HUES6 (cell line): ENCODE results near the gene APOBEC3B.
"Not testable (repeated sequence)": the region's sequence is repeated elsewhere in the genome, so short reads cannot be mapped to it uniquely, and the experiment has no call there.

Experiments used
- H3K27ac ChIP-seq: 2 replicates; pipeline ENCODE4 v1.7.0; 2013; ENCODE audit warnings: low read depth, mild to moderate bottlenecking, low read length, inconsistent platforms
- H3K27me3 ChIP-seq: 2 replicates; pipeline ENCODE4 v1.6.1; 2013; ENCODE audit warnings: low read length; ENCODE audit not compliant: control insufficient read depth, insufficient read depth
- H3K36me3 ChIP-seq: 2 replicates; pipeline ENCODE4 v1.6.1; 2013; ENCODE audit warnings: low read length; ENCODE audit not compliant: control insufficient read depth, insufficient read depth
- H3K4me1 ChIP-seq: 2 replicates; pipeline ENCODE4 v1.6.1; 2013; ENCODE audit warnings: low read length; ENCODE audit not compliant: control insufficient read depth, insufficient read depth
- H3K4me3 ChIP-seq: 2 replicates; pipeline ENCODE4 v1.5.1; 2013; ENCODE audit warnings: low read depth, low read length
- H3K9ac ChIP-seq: one replicate; pipeline ENCODE4 v1.6.1; 2013; ENCODE audit warnings: mild to moderate bottlenecking, low read length
- H3K9me3 ChIP-seq: 2 replicates; pipeline ENCODE4 v1.6.1; 2013; ENCODE audit warnings: low read depth, low read length; ENCODE audit not compliant: control insufficient read depth, insufficient read depth

The APOBEC3B gene

GRCh38 chr22:39007177-39007576 lies 25.0 kb downstream of the APOBEC3B start:
- Histone ChIP-seq H3K4me1 (peaks cover 8% of the 10 kb centered on the region), H3K9ac (no peak overlapping the region), H3K4me3 (no peak overlapping the region), H3K27me3 (no peaks in the 10 kb centered on the region), H3K36me3 (no peaks in the 10 kb centered on the region), H3K9me3 (no peaks in the 10 kb centered on the region), H3K27ac (no peak overlapping the region)

GRCh38 chr22:39008271-39008850 lies 26.2 kb downstream of the APOBEC3B start:
- H3K4me1 ChIP-seq, result peaks cover 16% of the 10 kb centered on the region
- H3K27me3 ChIP-seq, H3K27ac ChIP-seq, H3K4me3 ChIP-seq, H3K9me3 ChIP-seq, H3K9ac ChIP-seq, H3K36me3 ChIP-seq: not testable (repeated sequence)

- H3K36me3 ChIP-seq, result no peaks in the 10 kb centered on the region
- H3K4me1 ChIP-seq, result peaks cover 33% of the 10 kb centered on the region
- no peak overlapping the region for H3K4me3 ChIP-seq
These were observed 28.8 kb downstream of the APOBEC3B start for GRCh38 chr22:39010946-39011345.

GRCh38 chr22:39012533-39013511 lies 30.7 kb downstream of the APOBEC3B start:
- Histone ChIP-seq H3K4me1 (peaks cover 39% of the 10 kb centered on the region), H3K9ac (no peak overlapping the region), H3K27ac (no peak overlapping the region), H3K36me3 (no peaks in the 10 kb centered on the region), H3K4me3 (no peak overlapping the region), H3K27me3 (no peaks in the 10 kb centered on the region), H3K9me3 (no peaks in the 10 kb centered on the region)

More at GRCh38 chr22:39010946-39011345, 28.8 kb downstream of the APOBEC3B start:
- Histone ChIP-seq H3K9ac (no peak overlapping the region), H3K27ac (no peak overlapping the region), H3K27me3 (no peaks in the 10 kb centered on the region), H3K9me3 (no peaks in the 10 kb centered on the region)

GRCh38 chr22:39013561-39013941 lies 31.4 kb downstream of the APOBEC3B start:
- H3K4me1 ChIP-seq, result peaks cover 44% of the 10 kb centered on the region
- H3K36me3 ChIP-seq, H3K27me3 ChIP-seq, H3K9ac ChIP-seq, H3K9me3 ChIP-seq, H3K4me3 ChIP-seq: not testable (repeated sequence)
- H3K27ac ChIP-seq, result 0 out of 2 replicates have a peak overlapping the region, but pooled peaks have one; percentile 3

GRCh38 chr22:39013942-39014722 lies 32.0 kb downstream of the APOBEC3B start, which contains the start of gene APOBEC3C:
TSS of gene APOBEC3C (plus strand) at chr22:39014257. CDS start at chr22:39014363, 106 bp downstream.
- Histone ChIP-seq H3K27ac (peak within 1 kb of the TSS; percentile 3; the same call in 1 of the 2 replicates), H3K9ac (peak within 1 kb of the TSS; percentile 53), H3K36me3 (peaks cover 2% of the 10 kb centered on the region; the same call in 1 of the 2 replicates), H3K9me3 (no peaks in the 10 kb centered on the region), H3K27me3 (no peaks in the 10 kb centered on the region), H3K4me3 (peak within 1 kb of the TSS; percentile 38), H3K4me1 (peaks cover 48% of the 10 kb centered on the region)

GRCh38 chr22:39014723-39015121 lies 32.6 kb downstream of the APOBEC3B start:
- Histone ChIP-seq H3K9ac (peak overlapping the region; percentile 53), H3K4me3 (peak overlapping the region; percentile 38), H3K27ac (peak overlapping the region; percentile 3; the same call in 1 of the 2 replicates), H3K4me1 (peaks cover 51% of the 10 kb centered on the region)
- H3K27me3 ChIP-seq, H3K36me3 ChIP-seq, H3K9me3 ChIP-seq: not testable (repeated sequence)

GRCh38 chr22:39016592-39016991 lies 34.4 kb downstream of the APOBEC3B start:
- H3K9me3 ChIP-seq, result no peaks in the 10 kb centered on the region
- H3K27me3 ChIP-seq, result no peaks in the 10 kb centered on the region
- H3K4me1 ChIP-seq, result peaks cover 53% of the 10 kb centered on the region
- H3K4me3 ChIP-seq, result no peak overlapping the region
- no peak overlapping the region for H3K27ac ChIP-seq
- peaks cover 3% of the 10 kb centered on the region; the same call in 1 of the 2 replicates for H3K36me3 ChIP-seq
- H3K9ac ChIP-seq, result no peak overlapping the region

GRCh38 chr22:39017596-39018365 lies 35.6 kb downstream of the APOBEC3B start:
- Histone ChIP-seq H3K4me1 (peaks cover 56% of the 10 kb centered on the region), H3K27me3 (no peaks in the 10 kb centered on the region), H3K4me3 (peak overlapping the region; percentile 65), H3K9ac (peak overlapping the region; percentile 86), H3K36me3 (peaks cover 3% of the 10 kb centered on the region; the same call in 1 of the 2 replicates), H3K9me3 (no peaks in the 10 kb centered on the region), H3K27ac (peak overlapping the region; percentile 80; the same call in 1 of the 2 replicates)

- H3K36me3 ChIP-seq, result peaks cover 18% of the 10 kb centered on the region
- peak overlapping the region; percentile 51 for H3K4me3 ChIP-seq
- H3K9ac ChIP-seq, result peak overlapping the region; percentile 62
- peak overlapping the region; percentile 40; the same call in 1 of the 2 replicates for H3K27ac ChIP-seq
- not testable (repeated sequence) for H3K9me3 ChIP-seq, H3K27me3 ChIP-seq
- peaks cover 36% of the 10 kb centered on the region for H3K4me1 ChIP-seq
These were observed 38.0 kb downstream of the APOBEC3B start for GRCh38 chr22:39020021-39020651.
